Fibroblast of villous mesenchyme (primary cell): Measurements from ENCODE around the gene RTEL1. TPM values are rescaled to one million over a fixed set of nuclear protein-coding genes. Genes with fewer than 3 reads are reported as not detected.

Source experiments
- DNase-seq: peaks from one replicate; pipeline ENCODE4 v3.0.0-alpha.2; 2010; ENCODE audit warnings: low read depth
- H3K4me3 ChIP-seq: 2 replicates; pipeline ENCODE4 v1.5.1; 2011; ENCODE audit warnings: low read depth, mild to moderate bottlenecking, low read length
- CTCF ChIP-seq: IDR thresholded peaks from 2 replicates; pipeline ENCODE4 v1.5.1; 2012; ENCODE audit warnings: low read depth, mild to moderate bottlenecking, low read length; ENCODE audit not compliant: insufficient read depth
- total RNA-seq: library from RNA; depleted of rRNA; stranded (reverse); fragments of >200 nt; gene quantifications from 2 replicates; pipeline ENCODE4 v1.2.3, GENCODE V29; 2012

The RTEL1 gene
- total RNA-seq, 1 donor, result 11.7 TPM

DNA sequence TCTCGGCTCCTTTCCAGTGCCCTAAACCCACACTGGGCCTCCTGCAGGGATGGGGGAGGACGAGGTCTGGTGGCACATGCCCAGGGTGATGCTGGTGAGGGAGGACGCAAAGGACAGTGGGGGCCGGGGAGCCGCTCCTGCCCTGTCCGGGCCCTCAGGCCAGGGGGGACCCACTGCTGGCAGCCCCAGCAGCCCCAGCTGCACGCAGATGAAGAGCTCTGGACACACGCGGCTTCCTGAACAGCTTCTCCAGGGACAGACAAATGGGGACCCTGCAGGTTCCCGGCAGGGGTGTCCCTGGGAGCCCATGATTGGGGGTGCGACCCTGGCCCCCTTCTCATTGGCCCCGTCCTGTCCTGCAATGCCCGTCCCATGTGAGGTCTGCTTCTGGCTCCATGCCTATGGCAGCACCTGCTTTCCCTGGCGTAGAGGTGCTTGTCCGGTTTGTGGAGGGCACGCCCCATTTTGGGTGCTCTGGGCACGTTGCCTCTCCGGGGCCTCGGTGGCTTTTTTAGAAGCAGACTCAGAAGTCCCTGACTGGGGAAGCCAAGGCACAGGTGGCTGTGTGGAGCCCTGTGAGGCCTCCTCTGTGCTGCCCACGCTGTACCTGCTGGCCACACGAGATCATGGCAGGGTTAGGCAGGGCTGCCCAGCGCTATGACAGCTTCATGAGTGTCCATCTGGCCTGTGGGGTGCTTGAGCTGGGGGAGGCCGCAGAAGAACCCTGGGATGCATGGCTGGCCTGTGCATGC is 22.9 kb downstream of the RTEL1 start:
- TF ChIP-seq CTCF, result no peak
- DNase-seq, result no peak
- no peak overlapping the region for H3K4me3 ChIP-seq

DNA sequence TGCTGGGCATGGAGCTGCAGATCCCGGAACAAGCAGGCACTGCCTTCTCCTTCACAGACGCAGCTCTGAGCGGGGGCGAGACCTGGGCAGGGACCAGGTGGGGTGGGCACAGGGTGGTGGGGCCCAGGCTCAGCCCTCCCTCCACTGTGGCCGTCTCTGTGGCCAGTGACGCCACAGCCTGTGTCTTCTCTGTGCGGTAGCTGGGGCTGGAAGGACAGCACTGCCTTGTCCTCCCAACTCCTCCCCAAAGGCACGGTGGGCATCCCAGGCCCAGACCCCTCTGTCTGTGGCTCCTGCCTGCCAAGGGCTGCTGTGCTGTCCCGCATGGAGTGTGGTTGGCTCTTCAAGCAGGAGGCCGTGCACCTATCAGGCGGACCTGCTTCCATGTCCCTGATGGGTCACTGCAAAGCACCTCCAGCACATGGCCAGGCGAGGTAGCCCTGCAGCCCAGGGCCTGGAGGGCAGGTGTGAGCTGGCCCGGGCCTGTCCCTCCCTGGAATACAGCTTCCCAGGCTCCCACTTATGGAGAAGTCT is 23.6 kb downstream of the RTEL1 start:
- TF ChIP-seq CTCF, result no peak
- no peak overlapping the region for H3K4me3 ChIP-seq
- no peak for DNase-seq

- H3K4me3 ChIP-seq, result no peak overlapping the region
- no peak for TF ChIP-seq CTCF
- peak; percentile 95 for DNase-seq
Measured at GRCh38 chr20:63682384-63683139, 24.4 kb downstream of the RTEL1 start.

GRCh38 chr20:63685269-63686026 is 27.3 kb downstream of the RTEL1 start:
- DNase-seq, result no peak

DNA sequence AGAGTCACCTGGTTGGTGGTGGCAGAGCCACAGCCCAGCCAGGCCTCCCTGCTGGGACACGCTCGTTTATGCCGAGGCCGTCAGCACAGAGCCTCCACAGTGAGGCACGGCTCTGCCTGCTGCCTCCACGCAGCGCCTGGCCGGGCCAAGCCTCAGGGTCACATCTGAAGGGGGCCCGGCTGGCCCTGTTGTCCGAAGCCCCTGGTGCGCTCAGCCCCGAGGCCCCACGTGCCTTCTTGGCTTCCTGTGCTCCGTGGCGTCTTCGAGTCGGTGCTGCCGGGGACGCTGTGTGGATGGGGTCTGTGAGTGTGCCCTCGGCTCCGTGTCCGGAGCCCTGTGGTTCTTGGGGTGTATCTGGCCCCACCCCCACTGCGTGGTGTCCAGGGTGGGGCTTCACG is 28.0 kb downstream of the RTEL1 start:
- TF ChIP-seq CTCF, result no peak
- DNase-seq, result no peak

More at GRCh38 chr20:63685269-63686026, 27.3 kb downstream of the RTEL1 start:
- no peak overlapping the region for H3K4me3 ChIP-seq
- TF ChIP-seq CTCF, result no peak

GRCh38 chr20:63686492-63687321 is 28.6 kb downstream of the RTEL1 start:
- peak; percentile 92 for DNase-seq
- no peak for TF ChIP-seq CTCF
- no peak overlapping the region for H3K4me3 ChIP-seq

More for the DNA sequence above, 28.0 kb downstream of the RTEL1 start:
- no peak overlapping the region for H3K4me3 ChIP-seq
